OCI-M1 (cell line): ENCODE measurements around the gene RNFT2.
A peak's percentile ranks its signal among the peaks of the same experiment; 100 is the strongest.

Experiments
- DNase-seq: peaks from one replicate; lab custom pipeline; 2025; lab: John Stamatoyannopoulos, UW

RNFT2 gene, protein sequence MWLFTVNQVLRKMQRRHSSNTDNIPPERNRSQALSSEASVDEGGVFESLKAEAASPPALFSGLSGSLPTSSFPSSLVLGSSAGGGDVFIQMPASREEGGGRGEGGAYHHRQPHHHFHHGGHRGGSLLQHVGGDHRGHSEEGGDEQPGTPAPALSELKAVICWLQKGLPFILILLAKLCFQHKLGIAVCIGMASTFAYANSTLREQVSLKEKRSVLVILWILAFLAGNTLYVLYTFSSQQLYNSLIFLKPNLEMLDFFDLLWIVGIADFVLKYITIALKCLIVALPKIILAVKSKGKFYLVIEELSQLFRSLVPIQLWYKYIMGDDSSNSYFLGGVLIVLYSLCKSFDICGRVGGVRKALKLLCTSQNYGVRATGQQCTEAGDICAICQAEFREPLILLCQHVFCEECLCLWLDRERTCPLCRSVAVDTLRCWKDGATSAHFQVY

GRCh38 chr12:116737774-116738657, at the start of gene RNFT2, which contains the start of gene SPRING1:
RNFT2 (plus strand) TSS chr12:116738315; CDS start chr12:116740498, 2,183 bp downstream.
SPRING1 (minus strand) TSS chr12:116738069; CDS start chr12:116737900, 169 bp downstream.
- peak; percentile 99 for DNase-seq

- DNase-seq, result peak; percentile 33
These were observed 48.6 kb upstream of the RNFT2 start for GRCh38 chr12:116689521-116689920.

- DNase-seq, result no peak
These were observed 48.0 kb upstream of the RNFT2 start for GRCh38 chr12:116689979-116690744.

DNA sequence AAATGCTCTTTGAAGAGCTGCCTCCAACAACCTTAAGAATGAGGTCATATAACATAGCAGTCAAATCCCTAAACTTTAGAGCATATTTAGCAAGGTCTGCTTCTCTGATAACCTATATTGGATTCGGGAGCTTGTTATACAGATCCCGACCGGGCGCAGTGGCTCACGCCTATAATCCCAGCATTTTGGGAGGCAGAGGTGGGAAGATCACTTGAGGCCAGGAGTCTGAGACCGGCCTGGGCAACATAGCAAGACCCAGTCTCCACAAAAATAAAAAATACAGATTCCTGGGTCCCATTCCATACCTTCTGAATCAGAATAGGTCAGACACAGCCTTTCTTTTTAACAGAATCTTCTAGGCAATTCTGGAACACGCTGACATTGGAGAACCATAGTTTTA, 46.9 kb upstream of the RNFT2 start:
- no peak for DNase-seq

DNA sequence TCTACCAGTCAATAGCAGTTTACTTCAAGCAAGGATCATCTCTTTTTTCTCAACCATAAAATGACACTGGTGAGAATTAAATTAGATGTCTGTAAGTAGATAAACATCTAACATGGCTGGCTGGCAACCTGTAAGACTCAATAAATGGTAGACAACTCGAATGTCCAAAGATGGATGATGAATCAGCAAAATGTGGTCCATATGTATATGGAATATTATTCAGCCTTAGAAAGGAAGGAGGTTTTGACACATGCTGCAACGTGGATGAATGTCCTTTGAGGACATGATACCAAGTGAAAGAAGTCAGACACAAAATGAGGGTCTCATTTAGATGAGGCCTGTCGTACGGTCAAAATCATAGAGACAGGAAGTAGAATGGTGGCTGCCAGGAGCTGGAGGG, 46.5 kb upstream of the RNFT2 start:
- no peak for DNase-seq

- no peak for DNase-seq
These were observed 45.5 kb upstream of the RNFT2 start for GRCh38 chr12:116692605-116693004.

DNA sequence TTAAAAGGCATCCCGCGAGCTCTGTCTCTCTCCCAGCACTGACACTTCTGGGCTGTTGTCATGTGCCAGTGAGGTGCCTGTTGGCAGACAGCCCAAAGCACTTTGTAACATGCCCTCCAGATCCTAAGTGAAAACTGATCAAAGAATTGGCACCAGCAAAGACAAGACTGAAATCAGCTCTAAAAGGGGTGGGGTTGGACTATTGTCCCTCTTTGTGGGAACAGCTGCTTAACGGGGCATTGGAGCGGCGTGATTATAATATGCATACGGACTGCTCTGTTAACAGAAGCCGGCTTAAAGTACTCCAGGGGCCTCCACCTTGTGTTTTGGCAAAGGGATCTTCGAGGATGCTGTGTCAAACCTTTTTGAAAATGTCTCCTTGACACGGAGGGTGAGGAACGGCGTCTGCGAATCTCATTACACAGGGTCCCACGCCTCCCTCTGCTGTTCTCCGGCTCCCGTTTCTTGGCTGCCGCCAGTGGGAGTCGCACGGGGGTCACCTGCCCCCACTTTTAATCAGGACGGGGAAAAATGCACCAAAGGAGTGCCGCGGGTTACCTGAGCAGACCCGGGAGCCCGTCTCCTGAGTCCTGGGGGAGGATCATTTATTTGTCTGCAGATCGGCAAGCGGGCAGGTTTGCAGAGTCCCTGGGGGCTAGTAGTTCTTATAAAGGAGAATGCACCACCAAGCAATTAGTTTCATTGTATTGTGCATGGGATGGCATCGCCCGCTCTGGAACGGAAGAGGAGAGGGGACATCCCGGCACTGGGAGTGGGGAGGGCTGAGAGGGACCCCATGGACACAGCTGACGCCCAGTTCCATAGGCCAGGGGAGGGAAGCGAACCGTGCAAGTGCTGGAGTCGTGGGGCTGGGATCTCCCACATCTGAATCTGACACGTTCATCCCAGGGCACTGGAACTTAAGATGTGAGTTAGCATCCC, 44.6 kb upstream of the RNFT2 start:
- DNase-seq, result no peak

- peak; percentile 8 for DNase-seq
These were observed 43.3 kb upstream of the RNFT2 start for GRCh38 chr12:116694653-116695463.

GRCh38 chr12:116695464-116695725, 42.7 kb upstream of the RNFT2 start:
- DNase-seq, result no peak

- peak; percentile 53 for DNase-seq
These were observed 40.8 kb upstream of the RNFT2 start for GRCh38 chr12:116697305-116697704.

DNA sequence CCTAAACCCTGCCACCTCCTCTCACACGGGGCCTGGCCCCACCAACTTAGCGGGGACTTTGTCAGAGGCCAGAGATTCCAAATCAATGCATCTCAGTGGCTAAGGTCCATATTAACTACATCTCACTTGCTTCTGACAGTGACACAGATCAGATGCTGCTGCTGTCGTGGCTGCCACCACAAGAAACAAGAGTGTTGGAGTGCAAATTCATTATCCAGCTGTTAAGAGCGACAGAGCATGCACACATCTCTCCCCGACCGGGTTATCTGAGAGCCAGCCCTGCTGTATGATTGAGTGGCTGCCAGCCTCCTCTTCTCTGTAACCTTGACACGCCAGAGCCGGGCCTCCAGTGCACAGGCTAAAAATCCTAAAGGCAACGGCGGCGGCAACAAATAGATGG, 40.4 kb upstream of the RNFT2 start:
- DNase-seq, result no peak

GRCh38 chr12:116698116-116698515, 40.0 kb upstream of the RNFT2 start:
- DNase-seq, result no peak

GRCh38 chr12:116698554-116699075, 39.5 kb upstream of the RNFT2 start:
- DNase-seq, result no peak

DNA sequence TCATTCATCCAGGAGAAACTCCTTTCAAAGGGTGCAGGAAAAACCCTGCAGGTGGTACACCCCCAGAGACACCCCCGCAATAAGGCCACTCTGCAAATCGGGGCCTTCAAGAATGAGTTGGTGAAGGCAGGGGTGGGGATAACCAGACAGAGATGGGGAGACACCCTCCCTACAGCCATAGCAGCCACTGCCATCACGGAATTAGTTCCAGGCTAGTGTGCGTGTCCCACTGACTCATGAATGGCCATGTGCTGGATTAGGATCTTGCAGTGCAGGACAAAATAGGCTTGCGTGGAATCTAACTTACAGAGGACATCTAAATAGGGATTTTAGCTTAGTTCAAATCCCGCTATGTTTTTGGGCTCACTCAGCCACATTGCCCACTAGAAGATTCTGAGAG, 38.0 kb upstream of the RNFT2 start:
- DNase-seq, result no peak

DNA sequence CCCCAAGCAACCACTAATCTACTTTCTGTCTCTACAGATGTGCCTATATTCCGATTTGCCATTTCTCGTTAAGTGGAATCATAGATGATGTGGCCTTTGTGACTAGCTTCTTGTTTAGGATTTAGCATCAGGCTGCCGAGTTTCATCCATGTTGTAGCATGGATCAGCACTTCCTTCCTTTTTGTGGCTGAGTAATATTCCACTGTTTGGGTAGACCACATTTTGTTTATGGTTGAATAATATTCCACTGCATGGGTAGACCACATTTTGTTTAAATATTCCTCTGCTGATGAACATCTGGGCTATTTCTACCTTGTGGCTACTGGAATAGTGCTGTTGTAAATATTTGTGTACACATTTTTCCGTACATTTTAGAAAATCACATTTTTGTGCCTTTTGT, 36.7 kb upstream of the RNFT2 start:
- no peak for DNase-seq

GRCh38 chr12:116703214-116703795, 34.8 kb upstream of the RNFT2 start:
- peak; percentile 81 for DNase-seq

- no peak for DNase-seq
These were observed 30.4 kb upstream of the RNFT2 start for GRCh38 chr12:116707751-116708150.

DNA sequence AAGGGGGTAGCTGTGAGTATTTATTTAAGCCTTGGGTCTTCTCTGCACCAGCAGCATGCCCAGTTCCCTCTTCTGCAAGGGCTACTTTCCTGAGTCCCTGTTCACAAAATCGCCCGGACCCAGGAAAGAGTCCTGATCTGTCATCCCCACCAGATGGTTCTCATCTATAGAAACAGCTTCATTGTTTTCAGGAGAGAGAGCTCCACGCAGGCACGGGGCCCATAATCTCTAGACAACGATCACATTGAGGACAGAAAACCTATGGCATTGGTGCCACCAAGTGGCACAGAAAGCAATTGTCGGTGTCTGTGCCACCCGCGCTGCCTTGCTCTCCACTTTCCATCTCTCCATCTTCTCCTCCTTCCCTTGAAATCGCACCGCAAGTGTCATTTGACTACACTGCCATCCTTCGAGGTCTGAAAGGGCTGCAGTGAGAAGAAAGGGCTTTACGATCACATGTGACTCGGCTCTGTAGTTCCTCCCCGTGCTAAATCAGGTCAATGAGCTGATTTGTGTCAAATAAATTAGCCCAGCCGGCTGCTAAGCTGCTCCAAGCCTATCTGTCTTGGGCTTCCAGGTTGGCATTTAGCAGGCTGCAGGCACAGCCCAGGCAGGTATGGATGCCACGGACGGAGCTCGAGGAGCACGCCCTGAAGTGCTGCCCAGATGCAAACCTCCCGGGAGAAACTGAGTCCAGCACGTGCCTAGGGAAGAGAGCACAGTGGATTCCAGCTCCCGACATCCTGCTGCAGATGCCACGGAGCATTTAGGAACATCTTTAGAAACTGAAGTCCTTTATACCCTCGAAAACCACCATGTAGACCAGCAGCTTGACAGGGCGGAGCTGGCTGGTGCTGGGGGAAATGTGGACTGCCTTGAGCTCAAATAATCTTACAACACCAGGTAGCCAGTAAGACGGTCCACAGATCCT, 29.0 kb upstream of the RNFT2 start:
- peak; percentile 62 for DNase-seq

DNA sequence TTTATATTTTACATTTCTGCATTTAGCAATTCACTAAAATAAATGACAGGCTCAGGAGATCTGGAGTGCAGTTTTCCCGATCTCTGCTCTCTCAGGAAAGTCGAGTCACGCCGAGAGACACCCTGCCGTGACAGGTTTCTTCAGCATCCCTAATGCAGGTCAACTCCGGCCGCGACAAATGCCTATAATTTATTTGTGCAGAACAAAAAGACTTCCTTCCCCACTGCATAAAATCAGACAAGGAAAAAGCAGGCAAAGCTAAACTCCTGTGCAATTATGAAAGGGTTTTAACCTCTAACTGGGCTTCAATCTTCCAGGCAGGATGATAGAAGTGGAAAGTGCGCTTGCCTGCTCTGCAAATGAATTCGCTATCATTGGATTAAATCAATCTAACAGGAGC, 28.3 kb upstream of the RNFT2 start:
- no peak for DNase-seq
